SK-N-SH (cell line): Measurements from ENCODE around the gene ASCC2. TPM values are rescaled to one million over a fixed set of nuclear protein-coding genes. Genes with fewer than 3 reads are reported as not detected.

Source experiments
- CTCF ChIA-PET: fragments of 300-600, 350-600 bp; formaldehyde crosslinking; extraction: SDS; loops from one replicate; lab custom pipeline; 2021; lab: Yijun Ruan, JAX
- POLR2A ChIA-PET: fragments of 350-600 bp; sonication (Branson Sonifier 250); formaldehyde crosslinking; extraction: SDS; loops from one replicate; lab custom pipeline; 2020; ENCODE audit warnings: antibody characterized with exemption, inconsistent platforms; lab: Yijun Ruan, JAX
- DNase-seq: peaks from one replicate; pipeline ENCODE4 v3.0.0; 2012
- H2AFZ ChIP-seq: fragments of 200-600 bp; sonication (generic); 2 replicates; pipeline ENCODE4 v1.8.1; 2016; ENCODE audit warnings: antibody characterized with exemption, mild to moderate bottlenecking, low read depth
- H3F3A ChIP-seq: fragments of 200-600 bp; sonication (generic); replicated peaks from 2 replicates; pipeline ENCODE3; 2016; ENCODE audit warnings: antibody characterized with exemption, mild to moderate bottlenecking; ENCODE audit not compliant: insufficient read depth
- H3K27ac ChIP-seq, 2 experiments: fragments of 200-500 bp in 1 of 2; fragments of 200-600 bp in 1 of 2; sonication (Bioruptor generic) in 1 of 2; sonication (generic), shearing (Covaris generic) in 1 of 2; 2 replicates each; pipeline versions ENCODE4 v1.5.1 to v1.6.1; 2014 to 2016; ENCODE audit warnings: low read depth in 2 of 2, inconsistent platforms in 1 of 2, low read length in 1 of 2, mild to moderate bottlenecking in 1 of 2, mixed read lengths in 1 of 2
- H3K27me3 ChIP-seq: fragments of 200-600 bp; sonication (generic), shearing (Covaris generic); 2 replicates; pipeline ENCODE4 v1.6.1; 2016; ENCODE audit warnings: mixed run types; ENCODE audit not compliant: insufficient read depth
- H3K36me3 ChIP-seq, 2 experiments: fragments of 200-500 bp in 1 of 2; fragments of 200-600 bp in 1 of 2; sonication (Bioruptor generic) in 1 of 2; sonication (generic) in 1 of 2; replicated peaks in 1 of 2; 2 replicates each; pipeline versions ENCODE3 to v1.5.1; 2014 to 2016; ENCODE audit warnings: low read length in 1 of 2, mild to moderate bottlenecking in 1 of 2; ENCODE audit not compliant: insufficient read depth in 2 of 2, control insufficient read depth in 1 of 2
- H3K4me1 ChIP-seq, 2 experiments: fragments of 200-500 bp in 1 of 2; fragments of 200-600 bp in 1 of 2; sonication (Bioruptor generic) in 1 of 2; sonication (generic), shearing (Covaris generic) in 1 of 2; 2 replicates each; pipeline versions ENCODE4 v1.5.1 to v1.6.1; 2014 to 2016; ENCODE audit warnings: low read depth in 1 of 2, low read length in 1 of 2, mixed run types in 1 of 2; ENCODE audit not compliant: insufficient read depth in 2 of 2, control insufficient read depth in 1 of 2
- H3K4me2 ChIP-seq: fragments of 200-600 bp; sonication (generic), shearing (Covaris generic); 2 replicates; pipeline ENCODE4 v1.6.1; 2017; ENCODE audit warnings: mixed run types
- H3K4me3 ChIP-seq, 2 experiments: fragments of 200-500 bp in 1 of 2; fragments of 200-600 bp in 1 of 2; sonication (Bioruptor generic) in 1 of 2; sonication (generic), shearing (Covaris generic) in 1 of 2; 2 replicates each; pipeline versions ENCODE4 v1.5.1 to v1.8.1; 2014 to 2016; ENCODE audit warnings: low read depth in 2 of 2, inconsistent platforms in 1 of 2, low read length in 1 of 2, mild to moderate bottlenecking in 1 of 2, mixed read lengths in 1 of 2, moderate library complexity in 1 of 2
- H3K79me2 ChIP-seq: fragments of 200-600 bp; sonication (generic); 2 replicates; pipeline ENCODE4 v1.8.1; 2017; ENCODE audit warnings: mild to moderate bottlenecking; ENCODE audit not compliant: insufficient read depth
- H3K9ac ChIP-seq: fragments of 200-600 bp; sonication (generic); 2 replicates; pipeline ENCODE4 v1.6.1; 2017; ENCODE audit warnings: mixed run types
- H3K9me2 ChIP-seq: fragments of 200-600 bp; sonication (generic); 2 replicates; pipeline ENCODE4 v1.6.1; 2017; ENCODE audit warnings: mixed run types
- H3K9me3 ChIP-seq: fragments of 200-600 bp; sonication (generic); 2 replicates; pipeline ENCODE4 v1.6.1; 2017; ENCODE audit warnings: mixed run types, mild to moderate bottlenecking, moderate library complexity
- H4K20me1 ChIP-seq: fragments of 200-600 bp; sonication (generic); 2 replicates; pipeline ENCODE4 v1.6.1; 2017; ENCODE audit warnings: mild to moderate bottlenecking, mixed run types; ENCODE audit not compliant: insufficient read depth
- CHD2 ChIP-seq: fragments of 150-350 bp; IDR thresholded peaks from 2 replicates; pipeline ENCODE4 v1.6.1; 2018; ENCODE audit warnings: low read length; ENCODE audit not compliant: partially characterized antibody
- EZH2phosphoT487 ChIP-seq: fragments of 200-600 bp; sonication (generic); IDR thresholded peaks from 2 replicates; pipeline ENCODE4 v1.6.1; 2017; ENCODE audit warnings: low read depth, mixed run types, mild to moderate bottlenecking, antibody characterized with exemption, moderate library complexity, borderline replicate concordance
- FOSL2 ChIP-seq: IDR thresholded peaks from 2 replicates; pipeline ENCODE4 v1.4.0; 2012; ENCODE audit warnings: low read depth, mild to moderate bottlenecking, moderate library complexity, borderline replicate concordance
- FOXJ3 ChIP-seq: sonication (generic); formaldehyde crosslinking; IDR thresholded peaks from 2 replicates; pipeline ENCODE4 v1.5.1; 2020; ENCODE audit warnings: mild to moderate bottlenecking, missing genetic modification reagents
- GATA2 ChIP-seq: sonication (generic); formaldehyde crosslinking; IDR thresholded peaks from 2 replicates; pipeline ENCODE4 v1.5.0; 2020; ENCODE audit warnings: mild to moderate bottlenecking, missing genetic modification reagents
- PBX3 ChIP-seq: IDR thresholded peaks from 2 replicates; pipeline ENCODE4; 2012
- REST ChIP-seq: IDR thresholded peaks from 2 replicates; pipeline ENCODE4 v1.6.1; 2012; ENCODE audit warnings: mild to moderate bottlenecking, low read depth, low read length, moderate library complexity
- RFX5 ChIP-seq: IDR thresholded peaks from 2 replicates; pipeline ENCODE4 v1.6.1; 2012; ENCODE audit warnings: mild to moderate bottlenecking, improper control_type of control experiment, low read length
- SIN3A ChIP-seq: IDR thresholded peaks from 2 replicates; pipeline ENCODE4 v1.6.1; 2012; ENCODE audit warnings: low read depth, mild to moderate bottlenecking, low read length, moderate library complexity, borderline replicate concordance
- SMC3 ChIP-seq: IDR thresholded peaks from 2 replicates; pipeline ENCODE4 v1.6.1; 2012; ENCODE audit warnings: low read depth, low read length, improper control_type of control experiment
- TCF12 ChIP-seq: IDR thresholded peaks from 2 replicates; pipeline ENCODE4 v1.4.0; 2012
- TEAD4 ChIP-seq: IDR thresholded peaks from 2 replicates; pipeline ENCODE4 v1.4.0; 2012; ENCODE audit warnings: mild to moderate bottlenecking, borderline replicate concordance; ENCODE audit not compliant: insufficient read depth
- USF1 ChIP-seq: IDR thresholded peaks from 2 replicates; pipeline ENCODE4 v1.4.0; 2012; ENCODE audit warnings: low read depth, borderline replicate concordance
- ZBTB33 ChIP-seq: IDR thresholded peaks from 2 replicates; pipeline ENCODE4 v1.4.0; 2012; ENCODE audit warnings: low read depth, borderline replicate concordance
- WGBS: methylation state at CpG from one replicate; pipeline ENCODE4 v1.1.6; 2017; ENCODE audit warnings: low lambda C conversion rate; 5-methylcytosine and 5-hydroxymethylcytosine counted together
- polyA plus RNA-seq, 3 experiments: library from polyadenylated mRNA; depleted of rRNA; stranded (reverse); fragments of >200 nt; gene quantifications; 2 replicates each; pipeline ENCODE4 v1.2.3, GENCODE V29; 2012

ASCC2 gene
- polyA plus RNA-seq, 1 of the 3 experiments (the other 2 are of a cell fraction): 82.0 TPM

- H3K4me3 ChIP-seq: peak overlapping the region; percentile 6 to 44; a peak in 2 of 4 replicates
- no peaks in the 10 kb centered on the region for H3K27me3 ChIP-seq
- no peak for DNase-seq
- H3K27ac ChIP-seq: peak overlapping the region; percentile 83 to 89
- H3K9ac ChIP-seq: peak overlapping the region; percentile 61
- H4K20me1 ChIP-seq: no peaks in the 10 kb centered on the region
- H3K4me1 ChIP-seq: peaks cover 17 to 32% of the 10 kb centered on the region in 2 experiments
- POLR2A ChIA-PET: no interaction called here
- H3K4me2 ChIP-seq: peak overlapping the region; percentile 72
- TF ChIP-seq TEAD4 (no peak), SMC3 (no peak), EZH2phosphoT487 (no peak), TCF12 (no peak), SIN3A (no peak), RFX5 (no peak), USF1 (no peak), GATA2 (CRISPR knock-in tag) (no peak), ZBTB33 (no peak), REST (no peak), CHD2 (no peak), FOXJ3 (CRISPR knock-in tag) (no peak), PBX3 (no peak), FOSL2 (no peak)
- no peaks in the 10 kb centered on the region for H3K9me3 ChIP-seq
- peaks cover 39 to 46% of the 10 kb centered on the region in 2 experiments for H3K36me3 ChIP-seq
- H3K9me2 ChIP-seq: no peaks in the 10 kb centered on the region
- peaks cover 14% of the 10 kb centered on the region; the same call in 1 of the 2 replicates for H3K79me2 ChIP-seq
- WGBS: 14% methylated on average over 1 of the region's 2 CpGs
- H2AFZ ChIP-seq: peak overlapping the region; percentile 59; the same call in 1 of the 2 replicates
- no peaks in the 10 kb centered on the region for H3F3A ChIP-seq
- CTCF ChIA-PET: interaction anchor here (4.0 kb wide), 1 partner anchor 206 kb away, joined by 14 read pairs; no protein-coding TSS in a partner anchor
These were observed 39.3 kb downstream of the ASCC2 start for GRCh38 chr22:29798801-29799200.
